OCI-LY1 (cell line): ENCODE measurements around the gene NLRP4.

ENCODE experiments used
- EZH2 ChIP-seq: fragments of 200-600 bp; sonication (generic), shearing (Covaris generic); IDR thresholded peaks from 2 replicates; pipeline ENCODE4 v1.8.0; 2017; ENCODE audit warnings: borderline replicate concordance, mixed run types, mild to moderate bottlenecking, antibody characterized with exemption, low read length, moderate library complexity, mixed read lengths
- TF ChIP-seq, protein P1 (sequence below): fragments of 200-600 bp; sonication (generic), shearing (Covaris generic); IDR thresholded peaks from 2 replicates; pipeline ENCODE4 v1.5.1; 2017; ENCODE audit warnings: mild to moderate bottlenecking, antibody characterized with exemption, low read length, moderate library complexity, mixed read lengths

GRCh38 chr19:55809381-55810058, 26.8 kb upstream of the NLRP4 start:
- TF ChIP-seq, protein P1, sequence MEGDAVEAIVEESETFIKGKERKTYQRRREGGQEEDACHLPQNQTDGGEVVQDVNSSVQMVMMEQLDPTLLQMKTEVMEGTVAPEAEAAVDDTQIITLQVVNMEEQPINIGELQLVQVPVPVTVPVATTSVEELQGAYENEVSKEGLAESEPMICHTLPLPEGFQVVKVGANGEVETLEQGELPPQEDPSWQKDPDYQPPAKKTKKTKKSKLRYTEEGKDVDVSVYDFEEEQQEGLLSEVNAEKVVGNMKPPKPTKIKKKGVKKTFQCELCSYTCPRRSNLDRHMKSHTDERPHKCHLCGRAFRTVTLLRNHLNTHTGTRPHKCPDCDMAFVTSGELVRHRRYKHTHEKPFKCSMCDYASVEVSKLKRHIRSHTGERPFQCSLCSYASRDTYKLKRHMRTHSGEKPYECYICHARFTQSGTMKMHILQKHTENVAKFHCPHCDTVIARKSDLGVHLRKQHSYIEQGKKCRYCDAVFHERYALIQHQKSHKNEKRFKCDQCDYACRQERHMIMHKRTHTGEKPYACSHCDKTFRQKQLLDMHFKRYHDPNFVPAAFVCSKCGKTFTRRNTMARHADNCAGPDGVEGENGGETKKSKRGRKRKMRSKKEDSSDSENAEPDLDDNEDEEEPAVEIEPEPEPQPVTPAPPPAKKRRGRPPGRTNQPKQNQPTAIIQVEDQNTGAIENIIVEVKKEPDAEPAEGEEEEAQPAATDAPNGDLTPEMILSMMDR = peak; percentile 73
- TF ChIP-seq EZH2 = no peak
